HepG2 (cell line): ENCODE data around the gene RAPGEF2. TPM values are rescaled to one million over a fixed set of nuclear protein-coding genes. Genes with fewer than 3 reads are reported as not detected.

Experiments
- ARID3A ChIP-seq: IDR thresholded peaks from 2 replicates; pipeline ENCODE4 v1.6.1; 2012; ENCODE audit warnings: low read depth, low read length, improper control_type of control experiment
- ATRX ChIP-seq: sonication (generic); formaldehyde crosslinking; IDR thresholded peaks from 2 replicates; pipeline ENCODE4 v1.4.0; 2020; ENCODE audit warnings: missing genetic modification reagents, borderline replicate concordance
- CBX2 ChIP-seq, 2 experiments: fragments of 200-600 bp in 1 of 2; sonication (generic); formaldehyde crosslinking in 1 of 2; IDR thresholded peaks; 2 replicates each; pipeline versions ENCODE4 v1.7.0 to v1.8.1; 2018 to 2022; ENCODE audit warnings: low read depth in 2 of 2, low read length in 1 of 2, mild to moderate bottlenecking in 1 of 2, missing genetic modification reagents in 1 of 2
- CEBPG ChIP-seq: IDR thresholded peaks from 2 replicates; pipeline ENCODE4 v1.6.1; 2016
- CREB1 ChIP-seq, 2 experiments: fragments of 450-650 bp in 1 of 2; IDR thresholded peaks; 2 replicates each; pipeline ENCODE4 v1.6.1; 2016 to 2017; ENCODE audit warnings: control low read depth in 1 of 2, mild to moderate bottlenecking in 1 of 2, missing compliant biosample characterization in 1 of 2, missing genetic modification characterization in 1 of 2
- CTCF ChIP-seq: sonication (generic); formaldehyde crosslinking; IDR thresholded peaks from 2 replicates; pipeline ENCODE4 v1.5.0; 2020; ENCODE audit warnings: mild to moderate bottlenecking, missing genetic modification reagents, moderate library complexity
- DNMT3B ChIP-seq: conservative IDR thresholded peaks from 2 replicates; pipeline ENCODE4 v1.6.1; 2016; ENCODE audit warnings: missing biosample characterization, control low read depth
- ERF ChIP-seq: IDR thresholded peaks from 2 replicates; pipeline ENCODE4 v1.6.1; 2018; ENCODE audit warnings: missing biosample characterization, missing genetic modification reagents
- FOSL1 ChIP-seq: sonication (generic); formaldehyde crosslinking; IDR thresholded peaks from 2 replicates; pipeline ENCODE4 v1.9.0; 2021; ENCODE audit warnings: missing genetic modification reagents, borderline replicate concordance
- FOXK2 ChIP-seq: fragments of 450-650 bp; IDR thresholded peaks from 2 replicates; pipeline ENCODE4 v1.6.1; 2016
- FOXP1 ChIP-seq, 2 experiments: fragments of 450-650 bp in 1 of 2; IDR thresholded peaks; 2 replicates each; pipeline ENCODE4 v1.6.1; 2017 to 2018; ENCODE audit warnings: antibody characterized with exemption in 1 of 2
- KDM2A ChIP-seq: sonication (generic); formaldehyde crosslinking; IDR thresholded peaks from 2 replicates; pipeline ENCODE4 v1.4.0; 2020; ENCODE audit warnings: low read depth, missing genetic modification reagents, borderline replicate concordance
- MLLT10 ChIP-seq: sonication (generic); formaldehyde crosslinking; IDR thresholded peaks from 2 replicates; pipeline ENCODE4 v1.4.0; 2020; ENCODE audit warnings: missing genetic modification reagents
- RXRB ChIP-seq: IDR thresholded peaks from 2 replicates; pipeline ENCODE4 v1.6.1; 2016; ENCODE audit warnings: borderline replicate concordance, missing genetic modification reagents, missing compliant biosample characterization
- SAP130 ChIP-seq: IDR thresholded peaks from 2 replicates; pipeline ENCODE4 v1.6.1; 2016; ENCODE audit warnings: low read depth
- SMC3 ChIP-seq: IDR thresholded peaks from 2 replicates; pipeline ENCODE4 v1.6.1; 2011; ENCODE audit warnings: low read length, improper control_type of control experiment
- SOX13 ChIP-seq, 3 experiments: fragments of 450-650 bp in 1 of 3; sonication (generic) in 1 of 3; formaldehyde crosslinking in 1 of 3; IDR thresholded peaks in 2 of 3; conservative IDR thresholded peaks in 1 of 3; 2 replicates each; pipeline versions ENCODE4 v1.5.0 to v1.6.1; 2016 to 2020; ENCODE audit warnings: antibody characterized with exemption in 1 of 3, mild to moderate bottlenecking in 1 of 3, missing compliant biosample characterization in 1 of 3, missing genetic modification reagents in 1 of 3, moderate library complexity in 1 of 3
- SOX5 ChIP-seq: IDR thresholded peaks from 2 replicates; pipeline ENCODE4 v1.6.1; 2016; ENCODE audit warnings: borderline replicate concordance
- THAP11 ChIP-seq: IDR thresholded peaks from 2 replicates; pipeline ENCODE4 v1.6.1; 2016; ENCODE audit warnings: missing biosample characterization, missing genetic modification reagents
- ZC3H13 ChIP-seq: sonication (generic); formaldehyde crosslinking; IDR thresholded peaks from 2 replicates; pipeline ENCODE4 v1.8.1; 2023; ENCODE audit warnings: mild to moderate bottlenecking, missing genetic modification reagents, moderate library complexity
- ZNF292 ChIP-seq: sonication (generic); formaldehyde crosslinking; IDR thresholded peaks from 2 replicates; pipeline ENCODE4 v1.8.1; 2022; ENCODE audit warnings: mild to moderate bottlenecking, low read depth, missing genetic modification reagents, borderline replicate concordance
- ZNF446 ChIP-seq: sonication (generic); formaldehyde crosslinking; IDR thresholded peaks from 2 replicates; pipeline ENCODE4 v1.5.0; 2020; ENCODE audit warnings: mild to moderate bottlenecking, missing genetic modification reagents
- ZNF839 ChIP-seq: sonication (generic); formaldehyde crosslinking; IDR thresholded peaks from 2 replicates; pipeline ENCODE4 v1.4.0; 2020; ENCODE audit warnings: missing genetic modification reagents, mild to moderate bottlenecking, borderline replicate concordance
- polyA plus RNA-seq, 8 experiments: library from polyadenylated mRNA; depleted of rRNA in 3 of 8; stranded (reverse) in 7 of 8; unstranded in 1 of 8; fragments of >200 nt; fragmentation: Illumina TruSeq in 4 of 8; extraction: Trizol in 4 of 8; gene quantifications; 2 replicates each; pipeline versions ENCODE4 v1.2.1 to v1.2.3, GENCODE V29; 2011 to 2016; ENCODE audit warnings: low read depth in 4 of 8, missing spikeins in 1 of 8, mixed read lengths in 1 of 8; ENCODE audit not compliant: insufficient read depth in 1 of 8
- total RNA-seq, 5 experiments: library from RNA; depleted of rRNA; stranded (reverse); fragments of >200 nt; fragmentation: Illumina TruSeq; extraction: Trizol; gene quantifications; 2 replicates each; pipeline ENCODE4 v1.2.3, GENCODE V29; 2016; ENCODE audit warnings: low read depth in 1 of 5
- TF ChIP-seq, protein P1 (sequence below): sonication (generic); formaldehyde crosslinking; IDR thresholded peaks from 2 replicates; pipeline ENCODE4 v1.5.1; 2020; ENCODE audit warnings: mild to moderate bottlenecking, missing genetic modification reagents, borderline replicate concordance

Gene RAPGEF2
- total and polyA plus RNA-seq, 2 of the 13 experiments (the other 11 are each of a cell fraction or from before 2014, with no cell fraction given), result 19.2 to 23.0 TPM

- peak; percentile 36; the same call in 1 of the 2 replicates for TF ChIP-seq RXRB (CRISPR knock-in tag)
- no peak for TF ChIP-seq ZNF292 (CRISPR knock-in tag)
- TF ChIP-seq ERF (CRISPR knock-in tag), result 0 out of 2 replicates have a peak, but pooled peaks have one; percentile 49
- no peak for TF ChIP-seq CBX2 (IDR thresholded peaks at IDR 0.05; ENCODE audit: low read depth, low read length)
- TF ChIP-seq CBX2 (CRISPR knock-in tag; IDR thresholded peaks at IDR 0.05; ENCODE audit: low read depth), result no peak
- TF ChIP-seq SAP130 (CRISPR knock-in tag), result peak; percentile 12; the same call in 1 of the 2 replicates
- peak; percentile 85 for TF ChIP-seq CTCF (CRISPR knock-in tag)
- TF ChIP-seq CREB1 (IDR thresholded peaks at IDR 0.05), result 0 out of 2 replicates have a peak, but pooled peaks have one; percentile 23
- peak; percentile 55 for TF ChIP-seq CREB1 (CRISPR knock-in tag; IDR thresholded peaks at IDR 0.05)
- no peak for TF ChIP-seq FOXP1 (IDR thresholded peaks at IDR 0.05)
- TF ChIP-seq FOXP1 (CRISPR knock-in tag; IDR thresholded peaks at IDR 0.05), result peak; percentile 35; the same call in 1 of the 2 replicates
- no peak for TF ChIP-seq SOX13 (IDR thresholded peaks at IDR 0.05)
- TF ChIP-seq SOX13 (CRISPR knock-in tag; conservative IDR thresholded peaks at IDR 0.05 in 1 of 2, IDR thresholded peaks at IDR 0.05 in 1 of 2), result peak in 1 of 2 experiments; percentile 73; a peak in 2 of 4 replicates
- TF ChIP-seq THAP11 (CRISPR knock-in tag), result 0 out of 2 replicates have a peak, but pooled peaks have one; percentile 12
- peak; percentile 58; the same call in 1 of the 2 replicates for TF ChIP-seq SOX5 (CRISPR knock-in tag)
- no peak for TF ChIP-seq ZNF839 (CRISPR knock-in tag)
- TF ChIP-seq DNMT3B, result 0 out of 2 replicates have a peak, but pooled peaks have one; percentile 10
- TF ChIP-seq ATRX (CRISPR knock-in tag), result 0 out of 2 replicates have a peak, but pooled peaks have one; percentile 22
- peak; percentile 40; the same call in 1 of the 2 replicates for TF ChIP-seq KDM2A (CRISPR knock-in tag)
- TF ChIP-seq SMC3, result peak; percentile 89
- no peak for TF ChIP-seq ZNF446 (CRISPR knock-in tag)
- no peak for TF ChIP-seq FOXK2
- TF ChIP-seq ZC3H13 (CRISPR knock-in tag), result no peak
- peak; percentile 63; the same call in 1 of the 2 replicates for TF ChIP-seq FOSL1
- TF ChIP-seq, protein P1, sequence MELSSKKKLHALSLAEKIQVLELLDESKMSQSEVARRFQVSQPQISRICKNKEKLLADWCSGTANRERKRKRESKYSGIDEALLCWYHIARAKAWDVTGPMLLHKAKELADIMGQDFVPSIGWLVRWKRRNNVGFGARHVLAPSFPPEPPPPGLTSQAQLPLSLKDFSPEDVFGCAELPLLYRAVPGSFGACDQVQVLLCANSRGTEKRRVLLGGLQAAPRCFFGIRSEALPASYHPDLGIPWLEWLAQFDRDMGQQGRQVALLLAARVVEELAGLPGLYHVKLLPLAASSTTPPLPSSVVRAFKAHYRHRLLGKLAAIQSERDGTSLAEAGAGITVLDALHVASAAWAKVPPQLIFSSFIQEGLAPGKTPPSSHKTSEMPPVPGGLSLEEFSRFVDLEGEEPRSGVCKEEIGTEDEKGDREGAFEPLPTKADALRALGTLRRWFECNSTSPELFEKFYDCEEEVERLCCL (CRISPR knock-in tag), result no peak
- TF ChIP-seq CEBPG (CRISPR knock-in tag), result peak; percentile 41
- no peak for TF ChIP-seq MLLT10 (CRISPR knock-in tag)
- TF ChIP-seq ARID3A, result 0 out of 2 replicates have a peak, but pooled peaks have one; percentile 32
Observed at GRCh38 chr4:159175085-159175988, 72.5 kb downstream of the RAPGEF2 start (continued).
